IMR-90 (cell line): ENCODE data around the gene OR5AC2. TPM values are rescaled to one million over a fixed set of nuclear protein-coding genes. Genes with fewer than 3 reads are reported as not detected.

ENCODE experiments used
- ATAC-seq: fragments of 200-7000 bp; cut with Tn5 transposase; 2 replicates; pipeline ENCODE4 v1.9.1; 2020; ENCODE audit warnings: low read depth, mild to moderate bottlenecking, moderate library complexity
- BruUV-seq: library from RNA; stranded (reverse); fragments of 400-500 nt; replicated peaks from 2 replicates; lab custom pipeline; 2021; lab: Mats Ljungman, UMichigan
- CTCF ChIA-PET: fragments of 300-600 bp; formaldehyde crosslinking; extraction: SDS; loops from one replicate; lab custom pipeline; 2021; ENCODE audit warnings: antibody characterized with exemption; lab: Yijun Ruan, JAX
- POLR2A ChIA-PET: fragments of 300-600 bp; sonication (Branson Sonifier 250); formaldehyde crosslinking; loops from one replicate; lab custom pipeline; 2022; ENCODE audit warnings: antibody characterized with exemption; ENCODE audit not compliant: unreplicated experiment; lab: Charles Lee
- DNase-seq: peaks from one replicate; pipeline ENCODE4 v3.0.0; 2013
- H2AFZ ChIP-seq: replicated peaks from 2 replicates; pipeline ENCODE3; 2013; ENCODE audit warnings: low read length, mild to moderate bottlenecking; ENCODE audit not compliant: poor library complexity
- H2AK5ac ChIP-seq: 2 replicates; pipeline ENCODE4 v1.6.1; 2013; ENCODE audit warnings: low read depth, low read length, inconsistent platforms
- H2AK9ac ChIP-seq: replicated peaks from 2 replicates; pipeline ENCODE3; 2013; ENCODE audit warnings: mild to moderate bottlenecking, low read depth, low read length, moderate library complexity; ENCODE audit not compliant: poor library complexity
- H2BK120ac ChIP-seq: 2 replicates; pipeline ENCODE4 v1.6.1; 2013; ENCODE audit warnings: low read depth, low read length, inconsistent platforms
- H2BK15ac ChIP-seq: 3 replicates; pipeline ENCODE4 v1.6.1; 2013; ENCODE audit warnings: low read depth, low read length, inconsistent platforms
- H2BK20ac ChIP-seq: 2 replicates; pipeline ENCODE4 v1.6.1; 2013; ENCODE audit warnings: low read depth, mild to moderate bottlenecking, inconsistent platforms, low read length, moderate library complexity
- H2BK5ac ChIP-seq: 2 replicates; pipeline ENCODE4 v1.6.1; 2013; ENCODE audit warnings: mild to moderate bottlenecking, low read depth, low read length, inconsistent platforms; ENCODE audit not compliant: poor library complexity, severe bottlenecking
- H3K14ac ChIP-seq: replicated peaks from 2 replicates; pipeline ENCODE4 v1.6.1; 2013; ENCODE audit warnings: low read depth, low read length, inconsistent platforms
- H3K18ac ChIP-seq: 2 replicates; pipeline ENCODE4 v1.6.1; 2013; ENCODE audit warnings: low read depth, low read length, control low read depth
- H3K23ac ChIP-seq: 2 replicates; pipeline ENCODE4 v1.6.1; 2013; ENCODE audit warnings: low read depth, low read length, inconsistent platforms
- H3K27ac ChIP-seq: 2 replicates; pipeline ENCODE4 v1.5.1; 2013; ENCODE audit warnings: mild to moderate bottlenecking, control low read depth, low read length; ENCODE audit not compliant: insufficient read depth
- H3K27me3 ChIP-seq: 2 replicates; pipeline ENCODE4 v1.6.1; 2013; ENCODE audit warnings: low read length; ENCODE audit not compliant: control insufficient read depth, insufficient read depth
- H3K36me3 ChIP-seq: 2 replicates; pipeline ENCODE4 v1.6.1; 2013; ENCODE audit warnings: low read length, mixed read lengths; ENCODE audit not compliant: control insufficient read depth, insufficient read depth
- H3K4ac ChIP-seq: 2 replicates; pipeline ENCODE4 v1.6.1; 2013; ENCODE audit warnings: low read depth, low read length, inconsistent platforms
- H3K4me1 ChIP-seq: 2 replicates; pipeline ENCODE4 v1.6.1; 2013; ENCODE audit warnings: low read length, mixed read lengths; ENCODE audit not compliant: control insufficient read depth, insufficient read depth
- H3K4me2 ChIP-seq: 2 replicates; pipeline ENCODE4 v1.6.1; 2013; ENCODE audit warnings: low read depth, mild to moderate bottlenecking, control low read depth, low read length, moderate library complexity
- H3K4me3 ChIP-seq: 2 replicates; pipeline ENCODE4 v1.5.1; 2013; ENCODE audit warnings: low read depth, mild to moderate bottlenecking, control low read depth, low read length, moderate library complexity; ENCODE audit not compliant: insufficient read depth
- H3K56ac ChIP-seq: 2 replicates; pipeline ENCODE4 v1.6.1; 2013; ENCODE audit warnings: low read length, inconsistent platforms; ENCODE audit not compliant: insufficient read depth; ENCODE audit errors: extremely low read depth
- H3K79me1 ChIP-seq, 2 experiments: 2 replicates each; pipeline ENCODE4 v1.6.1; 2013; ENCODE audit warnings: low read length in 2 of 2, inconsistent platforms in 1 of 2, low read depth in 1 of 2
- H3K9ac ChIP-seq: 2 replicates; pipeline ENCODE4 v1.6.1; 2013; ENCODE audit warnings: low read depth, low read length, control low read depth
- H3K9me1 ChIP-seq: 2 replicates; pipeline ENCODE4 v1.6.1; 2013; ENCODE audit warnings: low read length, inconsistent platforms; ENCODE audit not compliant: insufficient read depth
- H3K9me3 ChIP-seq: 2 replicates; pipeline ENCODE4 v1.6.1; 2013; ENCODE audit warnings: low read length; ENCODE audit not compliant: control insufficient read depth, insufficient read depth
- H4K20me1 ChIP-seq: 2 replicates; pipeline ENCODE4 v1.6.1; 2013; ENCODE audit warnings: low read length, inconsistent platforms; ENCODE audit not compliant: insufficient read depth
- H4K5ac ChIP-seq: 2 replicates; pipeline ENCODE4 v1.6.1; 2013; ENCODE audit warnings: mild to moderate bottlenecking, low read depth, low read length, control low read depth
- H4K8ac ChIP-seq, 2 experiments: 2 replicates each; pipeline ENCODE4 v1.6.1; 2013; ENCODE audit warnings: low read depth in 2 of 2, low read length in 2 of 2, control low read depth in 1 of 2, inconsistent platforms in 1 of 2
- H4K91ac ChIP-seq: 2 replicates; pipeline ENCODE4 v1.6.1; 2013; ENCODE audit warnings: low read depth, low read length, inconsistent platforms; ENCODE audit not compliant: insufficient read depth
- CHD1 ChIP-seq: IDR thresholded peaks from 2 replicates; pipeline ENCODE4 v1.6.1; 2012; ENCODE audit warnings: low read depth, low read length, improper control_type of control experiment
- ELK1 ChIP-seq: fragments of 150-350 bp; IDR thresholded peaks from 2 replicates; pipeline ENCODE4 v1.6.1; 2016; ENCODE audit warnings: low read depth, mild to moderate bottlenecking, low read length, moderate library complexity, borderline replicate concordance
- RFX5 ChIP-seq: IDR thresholded peaks from 2 replicates; pipeline ENCODE4 v1.8.0; 2012; ENCODE audit warnings: low read depth, mild to moderate bottlenecking, low read length, moderate library complexity
- WGBS, 2 experiments: methylation state at CpG; one replicate each; pipeline versions ENCODE4 v1.1.5 to v1.1.7; 2013; ENCODE audit warnings: missing lambda C conversion rate in 2 of 2; ENCODE audit not compliant: insufficient read length in 1 of 2; ENCODE audit errors: extremely low coverage in 2 of 2; 5-methylcytosine and 5-hydroxymethylcytosine counted together
- dilution Hi-C: fragments of 300-500 bp; cut with HindIII; formaldehyde crosslinking; loops from one replicate; pipeline ENCODE4 v1.14.3; 2018; ENCODE audit warnings: low sequenced_read_pairs; ENCODE audit not compliant: unreplicated experiment
- in situ Hi-C: fragments of 300-500 bp; cut with MboI; formaldehyde crosslinking; loops from 3 replicates; pipeline ENCODE4 v1.14.3; 2019; ENCODE audit warnings: low sequenced_read_pairs, inconsistent platforms, mixed read lengths
- intact Hi-C: fragments of 100-400 bp; cut with micrococcal nuclease; formaldehyde crosslinking; loops from 2 replicates; pipeline ENCODE4 v1.10.0; 2022
- polyA plus RNA-seq, 3 experiments: library from polyadenylated mRNA; depleted of rRNA; stranded (reverse); fragments of >200 nt; gene quantifications; 2 replicates each; pipeline ENCODE4 v1.2.3, GENCODE V29; 2012; ENCODE audit warnings: low replicate concordance in 1 of 3
- total RNA-seq: library from RNA; depleted of rRNA; stranded (reverse); fragments of >200 nt; gene quantifications from 2 replicates; pipeline ENCODE4 v1.2.3, GENCODE V29; 2012

Gene OR5AC2
- total and polyA plus RNA-seq, 2 of the 4 experiments (the other 2 are of a cell fraction): not detected

- no peaks in the 10 kb centered on the region for H3K79me1 ChIP-seq
- no peaks in the 10 kb centered on the region for H3K4me1 ChIP-seq
- H3K4me2 ChIP-seq: no peak overlapping the region
- no peak overlapping the region for H3K27ac ChIP-seq
- H2BK20ac ChIP-seq: no peak overlapping the region
- BruUV-seq: no TSS peak
- H2AK5ac ChIP-seq: no peak overlapping the region
- no peak overlapping the region for H3K4me3 ChIP-seq
- H3K36me3 ChIP-seq: no peaks in the 10 kb centered on the region
- no peak overlapping the region for H3K18ac ChIP-seq
- H3K4ac ChIP-seq: no peak overlapping the region
- H4K91ac ChIP-seq: no peak overlapping the region
- POLR2A ChIA-PET: no interaction called here
- no peak overlapping the region for H3K23ac ChIP-seq
- dilution Hi-C loops (loop anchor here (25.0 kb wide), 1 partner anchor 296 kb away; no protein-coding TSS in a partner anchor), in situ Hi-C loops (loop anchor here (5.0 kb wide), 1 partner anchor 286 kb away; no protein-coding TSS in a partner anchor), intact Hi-C loops (no loop called here)
- no peak overlapping the region for H3K9ac ChIP-seq
- H3K14ac ChIP-seq: no peak overlapping the region
- H3K56ac ChIP-seq: no peak overlapping the region
- CTCF ChIA-PET: no interaction called here
- no peak overlapping the region for H2BK120ac ChIP-seq
- WGBS, 2 experiments: no CpG with 5 or more reads among the region's 1 CpG
- H3K27me3 ChIP-seq: no peaks in the 10 kb centered on the region
- H4K8ac ChIP-seq: no peak overlapping the region
- no peak for ATAC-seq
- DNase-seq: no peak
- no peak overlapping the region for H4K5ac ChIP-seq
- H2AK9ac ChIP-seq: no peak overlapping the region
- H3K9me3 ChIP-seq: no peaks in the 10 kb centered on the region
- no peak overlapping the region for H2BK5ac ChIP-seq
- no peaks in the 10 kb centered on the region for H4K20me1 ChIP-seq
- no peaks in the 10 kb centered on the region for H3K9me1 ChIP-seq
- no peak overlapping the region for H2BK15ac ChIP-seq
- no peak overlapping the region for H2AFZ ChIP-seq
- TF ChIP-seq RFX5 (no peak), CHD1 (no peak), ELK1 (no peak)
These were observed 45.6 kb upstream of the OR5AC2 start for GRCh38 chr3:98041350-98041749.
